ENCODE data around the gene SNRNP35.
"Not testable (repeated sequence)": the region's sequence is repeated elsewhere in the genome, so short reads cannot be mapped to it uniquely, and the experiment has no call there.

DNA sequence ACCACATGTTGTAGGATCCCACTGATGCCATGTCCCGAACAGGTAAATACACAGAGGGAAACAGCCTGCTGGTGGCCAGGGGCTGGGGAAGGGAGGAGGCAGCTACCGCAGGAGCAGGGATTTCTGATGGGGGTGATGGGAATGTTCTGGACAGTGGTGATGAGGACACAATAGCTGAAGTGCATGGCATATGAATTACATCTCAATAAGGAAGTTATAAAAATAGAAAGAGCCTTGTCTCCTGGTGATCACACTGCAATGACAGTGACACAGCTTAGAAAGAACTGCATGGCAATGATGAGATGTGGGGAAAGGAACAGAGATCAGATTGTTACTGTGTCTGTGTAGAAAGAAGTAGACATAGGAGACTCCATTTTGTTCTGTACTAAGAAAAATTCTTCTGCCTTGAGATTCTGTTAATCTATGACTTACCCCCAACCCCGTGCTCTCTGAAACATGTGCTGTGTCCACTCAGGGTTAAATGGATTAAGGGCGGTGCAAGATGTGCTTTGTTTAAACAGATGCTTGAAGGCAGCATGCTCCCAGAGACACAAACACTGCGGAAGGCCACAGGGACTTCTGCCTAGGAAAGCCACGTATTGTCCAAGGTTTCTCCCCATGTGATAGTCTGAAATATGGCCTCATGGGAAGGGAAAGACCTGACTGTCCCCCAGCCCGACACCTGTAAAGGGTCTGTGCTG lies 34.5 kb downstream of the SNRNP35 start:
- TF ChIP-seq, protein P1, sequence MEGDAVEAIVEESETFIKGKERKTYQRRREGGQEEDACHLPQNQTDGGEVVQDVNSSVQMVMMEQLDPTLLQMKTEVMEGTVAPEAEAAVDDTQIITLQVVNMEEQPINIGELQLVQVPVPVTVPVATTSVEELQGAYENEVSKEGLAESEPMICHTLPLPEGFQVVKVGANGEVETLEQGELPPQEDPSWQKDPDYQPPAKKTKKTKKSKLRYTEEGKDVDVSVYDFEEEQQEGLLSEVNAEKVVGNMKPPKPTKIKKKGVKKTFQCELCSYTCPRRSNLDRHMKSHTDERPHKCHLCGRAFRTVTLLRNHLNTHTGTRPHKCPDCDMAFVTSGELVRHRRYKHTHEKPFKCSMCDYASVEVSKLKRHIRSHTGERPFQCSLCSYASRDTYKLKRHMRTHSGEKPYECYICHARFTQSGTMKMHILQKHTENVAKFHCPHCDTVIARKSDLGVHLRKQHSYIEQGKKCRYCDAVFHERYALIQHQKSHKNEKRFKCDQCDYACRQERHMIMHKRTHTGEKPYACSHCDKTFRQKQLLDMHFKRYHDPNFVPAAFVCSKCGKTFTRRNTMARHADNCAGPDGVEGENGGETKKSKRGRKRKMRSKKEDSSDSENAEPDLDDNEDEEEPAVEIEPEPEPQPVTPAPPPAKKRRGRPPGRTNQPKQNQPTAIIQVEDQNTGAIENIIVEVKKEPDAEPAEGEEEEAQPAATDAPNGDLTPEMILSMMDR (conservative IDR thresholded peaks at IDR 0.05; ENCODE audit: low read depth, low read length): not testable (repeated sequence)
- not testable (repeated sequence) for TF ChIP-seq EZH2 (IDR thresholded peaks at IDR 0.05; ENCODE audit: borderline replicate concordance, low read depth, low read length, poor library complexity, severe bottlenecking)

Data from A673 (cell line).